Lower leg skin (tissue), 4 donors: ENCODE data around the gene SCG3. TPM values are rescaled to one million over a fixed set of nuclear protein-coding genes. Genes with fewer than 3 reads are reported as not detected.

ENCODE experiments used
- DNase-seq, 2 donors: peaks; one replicate each; pipeline ENCODE4 v3.0.0-alpha.2; 2019; ENCODE audit warnings: low spot score in 2 of 2
- H3K4me3 ChIP-seq: fragments of 200-600 bp; sonication (generic); 2 replicates; pipeline ENCODE4 v1.5.1; 2017; ENCODE audit warnings: mild to moderate bottlenecking, low read depth; ENCODE audit not compliant: poor library complexity, severe bottlenecking
- CTCF ChIP-seq, 3 donors: fragments of 450-650 bp; IDR thresholded peaks; one replicate each; pipeline ENCODE4 v1.5.1; 2016; ENCODE audit warnings: antibody characterized with exemption in 3 of 3, mild to moderate bottlenecking in 3 of 3, moderate library complexity in 2 of 3
- POLR2A ChIP-seq, 2 donors: fragments of 450-650 bp; IDR thresholded peaks; one replicate each; pipeline ENCODE4 v1.6.1; 2016 to 2017; ENCODE audit warnings: antibody characterized with exemption in 2 of 2, mild to moderate bottlenecking in 1 of 2, moderate library complexity in 1 of 2
- WGBS, 2 donors: methylation state at CpG; one replicate each; pipeline ENCODE4 v1.1.5; 2018; 5-methylcytosine and 5-hydroxymethylcytosine counted together
- intact Hi-C: fragments of 100-400 bp; cut with DNase I; formaldehyde crosslinking; loops from one replicate; pipeline ENCODE4 v1.15.0; 2023; ENCODE audit warnings: low total_unique reads
- total RNA-seq, 4 donors: library from RNA; depleted of rRNA; stranded (reverse); fragments of >200 nt; gene quantifications; one replicate each; pipeline ENCODE4 v1.1.0, GENCODE V29; 2016

The SCG3 gene
- total RNA-seq, 4 donors from 2014 or later, result 0.13 TPM; not detected in 3

DNA sequence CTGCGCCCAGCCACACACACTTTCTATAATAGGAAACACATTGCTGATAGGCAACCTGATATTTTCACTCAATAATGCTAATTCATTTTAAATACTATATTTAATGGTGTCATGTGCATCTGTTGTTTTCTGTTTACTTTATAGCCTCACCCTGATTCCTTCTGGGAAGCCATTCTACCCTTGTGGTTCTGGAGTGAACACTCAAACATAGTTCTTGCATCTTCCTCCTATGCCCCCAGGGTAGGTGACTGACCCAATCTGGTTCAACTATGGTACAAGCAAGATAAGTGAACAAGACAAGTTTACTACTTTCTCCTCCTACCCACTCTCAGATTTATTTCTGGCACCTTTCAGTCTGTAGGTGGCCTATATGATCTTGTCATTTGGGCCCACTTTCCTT, 4.3 kb upstream of the SCG3 start:
- no peak overlapping the region for H3K4me3 ChIP-seq
- 93 to 100% methylated on average over 1 of the region's 1 CpG for WGBS, 2 donors
- intact Hi-C loops, result no loop called here
- TF ChIP-seq POLR2A (IDR thresholded peaks at IDR 0.05) (no peak), CTCF (IDR thresholded peaks at IDR 0.05) (no peak)
- no peak for DNase-seq

GRCh38 chr15:51677452-51677851, 3.9 kb upstream of the SCG3 start:
- intact Hi-C loops, result no loop called here
- WGBS, 2 donors, result 79 to 85% methylated on average over 2 of the region's 2 CpGs
- no peak overlapping the region for H3K4me3 ChIP-seq
- no peak for TF ChIP-seq CTCF (IDR thresholded peaks at IDR 0.05)
- no peak for TF ChIP-seq POLR2A (IDR thresholded peaks at IDR 0.05)
- no peak for DNase-seq

GRCh38 chr15:51678096-51678495, 3.2 kb upstream of the SCG3 start:
- WGBS, 2 donors, result 72 to 73% methylated on average over 2 of the region's 2 CpGs
- DNase-seq, result no peak
- H3K4me3 ChIP-seq, result no peak overlapping the region
- intact Hi-C loops, result no loop called here
- TF ChIP-seq CTCF (IDR thresholded peaks at IDR 0.05) (no peak), POLR2A (IDR thresholded peaks at IDR 0.05) (no peak)

- no peak for TF ChIP-seq CTCF (IDR thresholded peaks at IDR 0.05)
- TF ChIP-seq POLR2A (IDR thresholded peaks at IDR 0.05), result no peak
- WGBS, 2 donors, result 48 to 49% methylated on average over 2 of the region's 2 CpGs
- intact Hi-C loops, result no loop called here
- DNase-seq, result no peak
- no peak overlapping the region for H3K4me3 ChIP-seq
Observed at GRCh38 chr15:51680321-51680720, 982 bp upstream of the SCG3 start.

DNA sequence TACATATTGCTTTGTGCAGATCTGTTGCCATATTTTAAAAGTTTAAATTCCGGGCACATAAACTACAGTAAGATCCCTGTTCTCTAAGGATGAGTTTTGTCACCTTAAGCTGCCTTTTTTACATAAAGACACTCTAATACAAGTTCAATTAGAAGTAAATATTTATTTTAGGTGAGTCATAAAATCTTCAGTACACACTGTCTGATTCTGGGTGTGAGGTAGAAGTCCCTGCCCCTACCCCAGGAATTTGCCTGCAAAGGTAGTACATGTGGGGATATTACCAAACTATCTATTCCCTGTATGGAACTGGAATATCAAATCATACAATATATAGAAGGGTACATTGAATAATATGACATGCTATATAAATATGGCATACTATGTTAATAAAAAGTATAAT, 6.3 kb downstream of the SCG3 start:
- H3K4me3 ChIP-seq, result no peak overlapping the region
- 0 to 3% methylated on average over 1 of the region's 1 CpG for WGBS, 2 donors
- intact Hi-C loops, result no loop called here
- TF ChIP-seq CTCF (IDR thresholded peaks at IDR 0.05), result no peak
- TF ChIP-seq POLR2A (IDR thresholded peaks at IDR 0.05), result no peak
- DNase-seq, result no peak

DNA sequence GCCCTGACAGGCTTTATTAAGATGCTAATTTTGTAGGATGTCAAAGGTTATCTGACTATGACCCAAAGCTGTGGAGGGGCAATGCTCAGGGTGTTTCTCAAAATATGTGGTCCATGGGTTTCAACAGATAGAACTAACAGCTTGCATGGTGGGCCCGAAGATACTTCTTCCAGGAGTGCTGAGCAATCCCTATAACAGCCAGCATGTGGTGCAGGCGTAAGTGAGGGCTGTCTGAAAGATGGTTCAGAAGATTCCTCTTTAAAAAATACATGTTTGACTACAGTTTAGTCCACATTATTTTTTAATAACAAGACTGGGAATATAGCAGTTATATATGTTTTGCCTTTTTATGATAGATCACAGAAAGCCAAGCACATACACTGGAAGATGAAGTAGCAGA, 7.6 kb downstream of the SCG3 start:
- 81% methylated on average over 2 of the region's 2 CpGs for WGBS, 2 donors
- H3K4me3 ChIP-seq, result no peak overlapping the region
- TF ChIP-seq POLR2A (IDR thresholded peaks at IDR 0.05) (no peak), CTCF (IDR thresholded peaks at IDR 0.05) (no peak)
- intact Hi-C loops, result no loop called here
- DNase-seq, result no peak
